Lower leg skin (tissue), 4 donors: ENCODE results near the gene NPAS2. TPM values are rescaled to one million over a fixed set of nuclear protein-coding genes. Genes with fewer than 3 reads are reported as not detected.
A peak's percentile ranks its signal among the peaks of the same experiment; 100 is the strongest.

Source experiments
- DNase-seq, 2 donors: peaks; one replicate each; pipeline ENCODE4 v3.0.0-alpha.2; 2019; ENCODE audit warnings: low spot score in 2 of 2
- H3K4me3 ChIP-seq: fragments of 200-600 bp; sonication (generic); 2 replicates; pipeline ENCODE4 v1.5.1; 2017; ENCODE audit warnings: mild to moderate bottlenecking, low read depth; ENCODE audit not compliant: poor library complexity, severe bottlenecking
- CTCF ChIP-seq, 3 donors: fragments of 450-650 bp; IDR thresholded peaks; one replicate each; pipeline ENCODE4 v1.5.1; 2016; ENCODE audit warnings: antibody characterized with exemption in 3 of 3, mild to moderate bottlenecking in 3 of 3, moderate library complexity in 2 of 3
- POLR2A ChIP-seq, 2 donors: fragments of 450-650 bp; IDR thresholded peaks; one replicate each; pipeline ENCODE4 v1.6.1; 2016 to 2017; ENCODE audit warnings: antibody characterized with exemption in 2 of 2, mild to moderate bottlenecking in 1 of 2, moderate library complexity in 1 of 2
- WGBS, 2 donors: methylation state at CpG; one replicate each; pipeline ENCODE4 v1.1.5; 2018; 5-methylcytosine and 5-hydroxymethylcytosine counted together
- intact Hi-C: fragments of 100-400 bp; cut with DNase I; formaldehyde crosslinking; loops from one replicate; pipeline ENCODE4 v1.15.0; 2023; ENCODE audit warnings: low total_unique reads
- total RNA-seq, 4 donors: library from RNA; depleted of rRNA; stranded (reverse); fragments of >200 nt; gene quantifications; one replicate each; pipeline ENCODE4 v1.1.0, GENCODE V29; 2016

Gene NPAS2
- total RNA-seq, 4 donors from 2014 or later: 58.0 to 75.5 (median 62.1) TPM

- H3K4me3 ChIP-seq: no peak overlapping the region
- no peak for TF ChIP-seq POLR2A (IDR thresholded peaks at IDR 0.05)
- TF ChIP-seq CTCF (IDR thresholded peaks at IDR 0.05): peak in 1 of 3 donors; percentile 71
- peak; percentile 53 to 94 for DNase-seq
- intact Hi-C loops: loop anchor here (2.0 to 10.0 kb wide), 2 partner anchors 250 to 376 kb away; no protein-coding TSS in a partner anchor
- WGBS, 2 donors: 30 to 31% methylated on average over 7 of the region's 7 CpGs
Measured at GRCh38 chr2:100984892-100985307, 165.0 kb downstream of the NPAS2 start.

GRCh38 chr2:100986157-100986556, 166.2 kb downstream of the NPAS2 start:
- TF ChIP-seq CTCF (IDR thresholded peaks at IDR 0.05) (no peak), POLR2A (IDR thresholded peaks at IDR 0.05) (no peak)
- 89 to 93% methylated on average over 11 of the region's 11 CpGs for WGBS, 2 donors
- intact Hi-C loops: loop anchor here (10.0 kb wide), 1 partner anchor 251 kb away; no protein-coding TSS in a partner anchor
- no peak overlapping the region for H3K4me3 ChIP-seq
- peak in 1 of 2 donors; percentile 61 for DNase-seq

- intact Hi-C loops: loop anchor here (10.0 kb wide), 1 partner anchor 253 kb away; no protein-coding TSS in a partner anchor
- 83 to 91% methylated on average over 3 of the region's 3 CpGs for WGBS, 2 donors
- no peak for TF ChIP-seq POLR2A (IDR thresholded peaks at IDR 0.05)
- TF ChIP-seq CTCF (IDR thresholded peaks at IDR 0.05): no peak
- no peak overlapping the region for H3K4me3 ChIP-seq
- DNase-seq: peak in 1 of 2 donors; percentile 21
Measured at GRCh38 chr2:100987536-100987935, 167.6 kb downstream of the NPAS2 start.

- no peak overlapping the region for H3K4me3 ChIP-seq
- TF ChIP-seq POLR2A (IDR thresholded peaks at IDR 0.05) (no peak), CTCF (IDR thresholded peaks at IDR 0.05) (no peak)
- intact Hi-C loops: loop anchor here (10.0 kb wide), 1 partner anchor 253 kb away; no protein-coding TSS in a partner anchor
- WGBS, 2 donors: 80 to 83% methylated on average over 4 of the region's 4 CpGs
- DNase-seq: peak in 1 of 2 donors; percentile 45
Measured at GRCh38 chr2:100987974-100988373, 168.0 kb downstream of the NPAS2 start.

GRCh38 chr2:100988630-100989417, 168.9 kb downstream of the NPAS2 start:
- no peak for TF ChIP-seq CTCF (IDR thresholded peaks at IDR 0.05)
- peak in 1 of 2 donors; percentile 52 for DNase-seq
- WGBS, 2 donors: 80 to 86% methylated on average over 8 of the region's 8 CpGs

More at GRCh38 chr2:100988630-100989417, 168.9 kb downstream of the NPAS2 start:
- intact Hi-C loops: loop anchor here (10.0 kb wide), 1 partner anchor 254 kb away; no protein-coding TSS in a partner anchor
- H3K4me3 ChIP-seq: no peak overlapping the region
